COR-L47 (cell line): ENCODE measurements around the gene ARHGEF35.
"Not testable (repeated sequence)": the region's sequence is repeated elsewhere in the genome, so short reads cannot be mapped to it uniquely, and the experiment has no call there.

Experiments used
- DNase-seq: peaks from one replicate; lab custom pipeline; 2025; lab: John Stamatoyannopoulos, UW

The ARHGEF35 gene

GRCh38 chr7:144195212-144195872, at the start of gene ARHGEF35:
Gene ARHGEF35, minus strand, starts transcription at chr7:144195833. Its CDS starts 7,450 bp downstream, at chr7:144188383.
- not testable (repeated sequence) for DNase-seq

GRCh38 chr7:144245372-144245771, 49.7 kb upstream of the ARHGEF35 start:
- DNase-seq = not testable (repeated sequence)

GRCh38 chr7:144239365-144239764, 43.7 kb upstream of the ARHGEF35 start, which contains the start of gene OR2A42:
Gene OR2A42, minus strand, starts transcription at chr7:144239605. Its CDS starts 6,762 bp downstream, at chr7:144232843.
- not testable (repeated sequence) for DNase-seq

- not testable (repeated sequence) for DNase-seq
These were observed 43.0 kb upstream of the ARHGEF35 start for GRCh38 chr7:144238530-144239082.

GRCh38 chr7:144233039-144233438, 37.4 kb upstream of the ARHGEF35 start:
- DNase-seq = not testable (repeated sequence)

GRCh38 chr7:144231027-144231426, 35.4 kb upstream of the ARHGEF35 start:
- DNase-seq = not testable (repeated sequence)

GRCh38 chr7:144228810-144229209, 33.2 kb upstream of the ARHGEF35 start:
- DNase-seq = not testable (repeated sequence)

- DNase-seq = not testable (repeated sequence)
These were observed 31.2 kb upstream of the ARHGEF35 start for GRCh38 chr7:144226866-144227265.

GRCh38 chr7:144223675-144224074, 28.0 kb upstream of the ARHGEF35 start:
- not testable (repeated sequence) for DNase-seq

- not testable (repeated sequence) for DNase-seq
These were observed 24.9 kb upstream of the ARHGEF35 start for GRCh38 chr7:144220531-144220930.

GRCh38 chr7:144219149-144219548, 23.5 kb upstream of the ARHGEF35 start:
- DNase-seq = not testable (repeated sequence)

GRCh38 chr7:144218581-144218980, 22.9 kb upstream of the ARHGEF35 start:
- not testable (repeated sequence) for DNase-seq

GRCh38 chr7:144217200-144217599, 21.6 kb upstream of the ARHGEF35 start:
- DNase-seq = not testable (repeated sequence)

GRCh38 chr7:144205306-144205705, 9.7 kb upstream of the ARHGEF35 start:
- not testable (repeated sequence) for DNase-seq

GRCh38 chr7:144203086-144203485, 7.5 kb upstream of the ARHGEF35 start:
- not testable (repeated sequence) for DNase-seq

GRCh38 chr7:144201978-144202377, 6.3 kb upstream of the ARHGEF35 start:
- not testable (repeated sequence) for DNase-seq

GRCh38 chr7:144198934-144199333, 3.3 kb upstream of the ARHGEF35 start:
- DNase-seq = not testable (repeated sequence)

- not testable (repeated sequence) for DNase-seq
These were observed 1.2 kb downstream of the ARHGEF35 start for GRCh38 chr7:144194453-144194852.

- not testable (repeated sequence) for DNase-seq
These were observed 1.9 kb downstream of the ARHGEF35 start for GRCh38 chr7:144193782-144194181.

- not testable (repeated sequence) for DNase-seq
These were observed 7.0 kb downstream of the ARHGEF35 start for GRCh38 chr7:144188578-144189171.

GRCh38 chr7:144187848-144188247, 7.8 kb downstream of the ARHGEF35 start:
- DNase-seq = not testable (repeated sequence)

- not testable (repeated sequence) for DNase-seq
These were observed 12.5 kb downstream of the ARHGEF35 start, which contains the start of gene CTAGE4 for GRCh38 chr7:144183166-144183565. Gene CTAGE4, plus strand, starts transcription at chr7:144183466. Its CDS starts 38 bp downstream, at chr7:144183504.

- not testable (repeated sequence) for DNase-seq
These were observed 16.5 kb downstream of the ARHGEF35 start for GRCh38 chr7:144179165-144179479.
